HFFc6 (cell line): ENCODE data around the gene SHROOM2. TPM values are rescaled to one million over a fixed set of nuclear protein-coding genes. Genes with fewer than 3 reads are reported as not detected.

Source experiments
- DNase-seq: peaks from one replicate; pipeline ENCODE4 v3.0.0-alpha.2; 2018
- H3K27ac Mint-ChIP-seq: 2 replicates; pipeline ENCODE4 v1.8.0; 2020; ENCODE audit warnings: mild to moderate bottlenecking, mixed read lengths
- H3K27me3 Mint-ChIP-seq: 2 replicates; pipeline ENCODE4 v1.8.0; 2021; ENCODE audit warnings: mild to moderate bottlenecking, moderate library complexity, mixed read lengths; ENCODE audit not compliant: insufficient read depth
- H3K36me3 Mint-ChIP-seq: 2 replicates; pipeline ENCODE4 v1.8.0; 2021; ENCODE audit warnings: low read depth, mixed read lengths
- H3K4me1 Mint-ChIP-seq: 2 replicates; pipeline ENCODE4 v1.8.0; 2020; ENCODE audit warnings: low read depth, mixed read lengths
- H3K4me3 Mint-ChIP-seq: 2 replicates; pipeline ENCODE4 v1.8.0; 2020; ENCODE audit warnings: mild to moderate bottlenecking, moderate library complexity, mixed read lengths
- H3K9me3 Mint-ChIP-seq: 2 replicates; pipeline ENCODE4 v1.8.0; 2020; ENCODE audit warnings: mild to moderate bottlenecking, mixed read lengths
- total RNA-seq, 6 experiments: library from RNA; stranded (reverse); fragmentation: NEBNext Ultra II Directional; extraction: Animal tissue kit (Norgen Biotek cat#: 25700); gene quantifications; 2 replicates in 1 of 6; 3 replicates in 5 of 6; pipeline ENCODE4 v1.2.3, GENCODE V29; 2021
- TF ChIP-seq, protein P1 (sequence below): fragments of 200-600 bp; sonication (generic); IDR thresholded peaks from 2 replicates; pipeline ENCODE4 v1.5.0; 2021; ENCODE audit warnings: antibody characterized with exemption, mild to moderate bottlenecking

SHROOM2 gene
- total RNA-seq, 6 experiments from 2014 or later = 1.6 to 3.5 (median 2.9) TPM

DNA sequence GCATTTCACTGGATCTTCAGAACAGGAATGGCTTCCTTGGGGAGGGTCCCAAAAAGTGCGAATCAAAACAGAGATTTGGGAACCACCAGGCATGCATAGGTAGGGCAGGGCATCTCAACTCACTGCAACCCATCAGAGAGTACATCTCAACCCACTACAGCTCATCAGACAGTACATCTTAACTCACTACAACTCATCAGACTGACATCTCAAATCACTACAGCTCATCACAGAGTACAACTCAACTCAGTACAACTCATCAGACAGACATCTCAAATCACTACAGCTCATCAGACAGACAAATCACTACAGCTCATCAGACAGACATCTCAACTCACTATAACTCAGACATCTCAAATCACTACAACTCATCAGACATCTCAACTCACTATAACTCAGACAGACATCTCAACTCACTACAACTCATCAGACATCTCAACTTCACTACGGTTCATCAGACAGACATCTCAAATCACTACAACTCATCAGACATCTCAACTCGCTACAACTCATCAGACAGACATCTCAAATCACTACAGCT lies 133.5 kb downstream of the SHROOM2 start:
- H3K4me3 Mint-ChIP-seq = no peak overlapping the region
- H3K9me3 Mint-ChIP-seq = no peaks in the 10 kb centered on the region
- no peaks in the 10 kb centered on the region for H3K27me3 Mint-ChIP-seq
- DNase-seq = no peak
- TF ChIP-seq, protein P1, sequence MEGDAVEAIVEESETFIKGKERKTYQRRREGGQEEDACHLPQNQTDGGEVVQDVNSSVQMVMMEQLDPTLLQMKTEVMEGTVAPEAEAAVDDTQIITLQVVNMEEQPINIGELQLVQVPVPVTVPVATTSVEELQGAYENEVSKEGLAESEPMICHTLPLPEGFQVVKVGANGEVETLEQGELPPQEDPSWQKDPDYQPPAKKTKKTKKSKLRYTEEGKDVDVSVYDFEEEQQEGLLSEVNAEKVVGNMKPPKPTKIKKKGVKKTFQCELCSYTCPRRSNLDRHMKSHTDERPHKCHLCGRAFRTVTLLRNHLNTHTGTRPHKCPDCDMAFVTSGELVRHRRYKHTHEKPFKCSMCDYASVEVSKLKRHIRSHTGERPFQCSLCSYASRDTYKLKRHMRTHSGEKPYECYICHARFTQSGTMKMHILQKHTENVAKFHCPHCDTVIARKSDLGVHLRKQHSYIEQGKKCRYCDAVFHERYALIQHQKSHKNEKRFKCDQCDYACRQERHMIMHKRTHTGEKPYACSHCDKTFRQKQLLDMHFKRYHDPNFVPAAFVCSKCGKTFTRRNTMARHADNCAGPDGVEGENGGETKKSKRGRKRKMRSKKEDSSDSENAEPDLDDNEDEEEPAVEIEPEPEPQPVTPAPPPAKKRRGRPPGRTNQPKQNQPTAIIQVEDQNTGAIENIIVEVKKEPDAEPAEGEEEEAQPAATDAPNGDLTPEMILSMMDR = no peak
- H3K36me3 Mint-ChIP-seq = no peaks in the 10 kb centered on the region
- no peak overlapping the region; the same call in 1 of the 2 replicates for H3K27ac Mint-ChIP-seq
- peaks cover 8% of the 10 kb centered on the region for H3K4me1 Mint-ChIP-seq

DNA sequence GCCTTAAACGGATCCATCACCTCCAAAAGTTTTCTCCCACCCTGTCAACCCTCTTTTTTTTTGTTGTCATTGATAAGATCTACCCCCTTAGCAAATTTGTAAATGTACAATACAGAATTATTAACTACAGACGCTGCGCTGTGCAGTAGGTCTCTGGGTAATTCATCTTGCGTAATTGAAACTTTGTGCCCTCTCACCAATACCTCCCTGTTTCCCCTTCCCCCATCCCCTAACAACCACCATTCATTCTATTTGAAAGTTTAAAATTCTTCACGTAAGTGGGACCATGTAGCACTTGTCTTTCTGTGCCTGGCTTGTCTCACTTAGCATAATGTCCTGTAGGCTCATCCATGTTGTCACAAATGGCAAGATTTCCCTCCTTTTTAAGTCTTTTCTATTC lies 135.2 kb downstream of the SHROOM2 start:
- Mint-ChIP-seq H3K9me3 (no peaks in the 10 kb centered on the region), H3K27me3 (no peaks in the 10 kb centered on the region), H3K4me3 (no peak overlapping the region), H3K36me3 (no peaks in the 10 kb centered on the region), H3K27ac (no peak overlapping the region), H3K4me1 (peaks cover 8% of the 10 kb centered on the region)
- TF ChIP-seq, protein P1 = no peak
- no peak for DNase-seq

DNA sequence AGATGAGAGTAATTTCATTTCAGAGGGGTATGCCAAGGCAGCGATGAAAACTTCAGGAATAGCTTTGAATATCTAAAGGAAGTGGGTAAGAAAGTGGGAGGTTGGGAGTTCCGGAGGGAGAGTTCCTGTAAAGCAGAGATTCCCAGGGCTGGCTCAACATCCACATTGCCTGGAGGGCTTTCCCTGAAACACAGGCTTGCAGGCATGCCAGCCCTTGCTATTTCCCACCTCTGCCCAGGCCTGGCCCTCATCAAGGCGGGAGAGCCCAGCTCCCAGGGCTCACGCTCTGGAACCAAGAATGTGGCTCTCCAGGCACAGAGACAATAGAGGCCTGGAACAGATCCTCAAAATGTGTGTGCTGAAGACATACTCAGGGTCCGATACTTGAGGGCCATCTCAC lies 137.1 kb downstream of the SHROOM2 start:
- H3K36me3 Mint-ChIP-seq = no peaks in the 10 kb centered on the region
- no peak overlapping the region for H3K27ac Mint-ChIP-seq
- no peaks in the 10 kb centered on the region for H3K9me3 Mint-ChIP-seq
- no peak for DNase-seq
- H3K27me3 Mint-ChIP-seq = peaks cover 4% of the 10 kb centered on the region; the same call in 1 of the 2 replicates
- no peak overlapping the region for H3K4me3 Mint-ChIP-seq
- H3K4me1 Mint-ChIP-seq = peaks cover 16% of the 10 kb centered on the region
- TF ChIP-seq, protein P1 = no peak

DNA sequence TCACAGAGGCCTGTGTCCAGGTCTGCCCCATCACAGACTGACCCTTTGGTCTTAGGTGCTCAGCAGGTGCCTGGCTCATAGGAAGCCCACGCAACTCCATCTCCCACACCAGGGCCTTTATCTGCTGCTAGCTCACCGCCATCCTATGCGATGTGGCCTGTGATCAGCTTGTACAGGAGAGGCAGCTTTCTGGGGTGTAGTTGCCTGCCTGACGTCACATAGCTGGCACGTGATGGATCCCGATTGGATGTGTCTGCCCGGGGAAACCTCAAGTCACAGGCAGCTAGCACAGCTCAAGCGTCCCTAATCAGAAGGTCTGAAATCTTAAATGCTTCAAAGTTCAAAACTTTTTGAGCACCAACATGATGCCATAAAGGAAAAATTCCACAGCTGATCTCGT lies 139.8 kb downstream of the SHROOM2 start:
- TF ChIP-seq, protein P1 = no peak
- Mint-ChIP-seq H3K36me3 (no peaks in the 10 kb centered on the region; the same call in 1 of the 2 replicates), H3K9me3 (no peaks in the 10 kb centered on the region), H3K27me3 (peaks cover 4% of the 10 kb centered on the region; the same call in 1 of the 2 replicates), H3K27ac (no peak overlapping the region), H3K4me1 (0 out of 2 replicates have a peak, but pooled peaks cover 7% of the 10 kb centered on the region), H3K4me3 (no peak overlapping the region)
- no peak for DNase-seq

DNA sequence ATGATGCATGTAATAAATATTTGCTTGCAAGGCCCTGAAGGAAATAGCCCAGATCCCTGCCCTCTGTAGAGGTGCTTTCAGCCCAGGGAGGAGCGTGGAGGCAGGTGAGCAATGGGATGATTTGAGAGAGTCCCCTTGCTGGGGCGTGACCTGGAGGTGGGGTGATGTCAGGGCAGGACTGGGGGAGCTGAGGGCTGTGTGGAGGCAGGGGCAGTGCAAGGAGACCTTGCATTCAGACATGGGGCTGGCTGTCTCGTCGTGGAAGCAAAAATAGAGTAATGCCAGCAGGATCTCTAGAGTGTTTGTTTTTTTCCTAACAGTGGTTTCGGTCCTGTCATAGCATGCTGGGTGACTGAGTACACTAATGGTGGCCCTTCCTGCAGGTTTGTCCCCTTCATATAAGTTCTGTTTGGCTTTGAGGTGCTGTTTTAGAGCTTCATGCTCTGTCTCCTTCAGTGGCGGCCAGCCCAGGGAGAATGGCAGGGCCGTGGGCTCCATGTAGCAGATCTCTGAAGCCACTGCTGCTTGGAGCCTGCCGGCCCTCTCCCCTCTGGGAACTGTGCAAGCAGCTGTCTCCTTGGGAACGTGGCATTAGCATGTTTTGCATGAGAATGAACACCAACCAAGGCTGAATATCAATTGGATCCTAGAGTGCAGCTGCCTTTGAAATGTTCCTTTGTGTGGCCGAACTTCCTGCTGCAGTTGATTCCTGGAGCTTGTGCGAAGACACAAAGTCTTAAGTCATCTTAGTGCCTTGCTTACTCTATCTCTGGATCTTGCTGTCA lies 141.7 kb downstream of the SHROOM2 start:
- Mint-ChIP-seq H3K27me3 (peaks cover 4% of the 10 kb centered on the region; the same call in 1 of the 2 replicates), H3K36me3 (no peaks in the 10 kb centered on the region; the same call in 1 of the 2 replicates), H3K9me3 (no peaks in the 10 kb centered on the region), H3K4me1 (0 out of 2 replicates have a peak, but pooled peaks cover 7% of the 10 kb centered on the region), H3K4me3 (no peak overlapping the region), H3K27ac (no peak overlapping the region)
- TF ChIP-seq, protein P1 = no peak
- DNase-seq = no peak
